K562 (cell line): Measurements from ENCODE around the gene CD4. TPM values are rescaled to one million over a fixed set of nuclear protein-coding genes. Genes with fewer than 3 reads are reported as not detected.

ENCODE experiments used
- ATAC-seq: fragments of 200-7000 bp; cut with Tn5 transposase; 3 replicates; pipeline ENCODE4 v1.9.1; 2020; ENCODE audit warnings: moderate library complexity
- BruUV-seq: library from RNA; stranded (reverse); fragments of 400-500 nt; replicated peaks from 2 replicates; lab custom pipeline; 2021; lab: Mats Ljungman, UMichigan
- CTCF ChIA-PET: fragments of 300-600 bp; formaldehyde crosslinking; extraction: SDS; loops from one replicate; lab custom pipeline; 2021; ENCODE audit warnings: low intra/inter-chr PET ratio; lab: Yijun Ruan, JAX
- POLR2A ChIA-PET: fragments of 300-600, 350-650 bp; sonication (Branson Sonifier 250); formaldehyde crosslinking; extraction: SDS; loops from one replicate; lab custom pipeline; 2021; ENCODE audit warnings: antibody characterized with exemption, inconsistent platforms; lab: Yijun Ruan, JAX
- DNase-seq, 4 experiments: peaks; one replicate each; pipeline versions ENCODE4 v3.0.0 to v3.0.0-alpha.2; 2011 to 2018; ENCODE audit warnings: low spot score in 3 of 4, mixed read lengths in 3 of 4; ENCODE audit errors: extremely low read depth in 1 of 4
- FAIRE-seq: peaks from 2 replicates; lab custom pipeline; 2011; peaks lifted over from hg19 to GRCh38; lab: Jason Lieb, UNC
- H2AFZ ChIP-seq: 2 replicates; pipeline ENCODE4 v1.6.0; 2011; ENCODE audit warnings: low read depth, low read length, control low read depth, inconsistent platforms
- H3K27ac ChIP-seq: fragments of 200-600 bp; 3 replicates; pipeline ENCODE4 v1.8.0; 2011; ENCODE audit warnings: low read depth, mild to moderate bottlenecking, control low read depth, inconsistent platforms, low read length, moderate library complexity, mixed read lengths; ENCODE audit errors: extremely low read depth
- H3K27me3 ChIP-seq, 2 experiments: fragments of 300-600 bp in 1 of 2; 2 replicates in 1 of 2; 3 replicates in 1 of 2; pipeline versions ENCODE4 v1.6.0 to v1.8.0; 2011; ENCODE audit warnings: inconsistent platforms in 2 of 2, low read length in 2 of 2, mild to moderate bottlenecking in 1 of 2, mixed read lengths in 1 of 2, moderate library complexity in 1 of 2; ENCODE audit not compliant: control insufficient read depth in 2 of 2, insufficient read depth in 2 of 2
- H3K36me3 ChIP-seq: fragments of 300-600 bp; 3 replicates; pipeline ENCODE4 v1.8.0; 2011; ENCODE audit warnings: mild to moderate bottlenecking, low read length, inconsistent platforms; ENCODE audit not compliant: control insufficient read depth, insufficient read depth
- H3K4me1 ChIP-seq, 2 experiments: fragments of 200-600 bp in 1 of 2; replicated peaks in 1 of 2; 2 replicates in 1 of 2; 3 replicates in 1 of 2; pipeline versions ENCODE4 v1.5.1 to v1.8.0; 2011; ENCODE audit warnings: inconsistent platforms in 2 of 2, low read length in 2 of 2, mild to moderate bottlenecking in 1 of 2, mixed read lengths in 1 of 2, moderate library complexity in 1 of 2; ENCODE audit not compliant: control insufficient read depth in 2 of 2, insufficient read depth in 2 of 2
- H3K4me2 ChIP-seq: 2 replicates; pipeline ENCODE4 v1.6.1; 2011; ENCODE audit warnings: low read length, control low read depth, inconsistent platforms, mixed read lengths; ENCODE audit not compliant: insufficient read depth
- H3K4me3 ChIP-seq: fragments of 200-600 bp; sonication (generic), shearing (Covaris generic); 2 replicates; pipeline ENCODE4 v1.5.1; 2016; ENCODE audit warnings: control low read depth, inconsistent platforms
- H3K79me2 ChIP-seq: fragments of 200-600 bp; 3 replicates; pipeline ENCODE4 v1.8.0; 2011; ENCODE audit warnings: low read length, inconsistent platforms; ENCODE audit not compliant: control insufficient read depth, insufficient read depth
- H3K9ac ChIP-seq, 2 experiments: 2 replicates each; pipeline versions ENCODE4 v1.6.0 to v1.6.1; 2011; ENCODE audit warnings: low read depth in 2 of 2, low read length in 2 of 2, control low read depth in 1 of 2, inconsistent platforms in 1 of 2, mild to moderate bottlenecking in 1 of 2, mixed read lengths in 1 of 2; ENCODE audit not compliant: insufficient read depth in 1 of 2
- H3K9me1 ChIP-seq: one replicate; pipeline ENCODE4 v1.6.0; 2011; ENCODE audit warnings: inconsistent platforms, mild to moderate bottlenecking, low read length, moderate library complexity; ENCODE audit not compliant: control insufficient read depth, insufficient read depth
- H3K9me3 ChIP-seq: replicated peaks from 2 replicates; pipeline ENCODE4 v1.5.1; 2011; ENCODE audit warnings: low read depth, low read length, inconsistent platforms; ENCODE audit not compliant: control insufficient read depth, insufficient read depth
- H4K20me1 ChIP-seq: replicated peaks from 2 replicates; pipeline ENCODE4 v1.6.1; 2011; ENCODE audit warnings: low read length, inconsistent platforms, mixed read lengths; ENCODE audit not compliant: control insufficient read depth, insufficient read depth
- CTCF ChIP-seq, 3 experiments: IDR thresholded peaks in 2 of 3; conservative IDR thresholded peaks in 1 of 3; 2 replicates each; pipeline ENCODE4 v1.5.1; 2011 to 2012; ENCODE audit warnings: low read length in 3 of 3, mild to moderate bottlenecking in 3 of 3, control low read depth in 2 of 3, improper control_type of control experiment in 1 of 3, inconsistent platforms in 1 of 3, low read depth in 1 of 3, mixed read lengths in 1 of 3, moderate library complexity in 1 of 3; ENCODE audit not compliant: insufficient read depth in 2 of 3
- IRF9 ChIP-seq: fragments of 450-650 bp; IDR thresholded peaks from 2 replicates; pipeline ENCODE4 v1.6.1; 2016; ENCODE audit warnings: missing biosample characterization, missing genetic modification characterization
- NEUROD1 ChIP-seq: fragments of 150-350 bp; IDR thresholded peaks from 2 replicates; pipeline ENCODE4 v1.6.1; 2014; ENCODE audit warnings: borderline replicate concordance, low read length, low read depth; ENCODE audit not compliant: partially characterized antibody
- SNRNP70 ChIP-seq: fragments of 200-400 bp; formaldehyde crosslinking; optimal IDR thresholded peaks from 2 replicates; pipeline ENCODE3; 2017; ENCODE audit warnings: low read depth, low read length
- TSC22D4 ChIP-seq: fragments of 450-650 bp; IDR thresholded peaks from 2 replicates; pipeline ENCODE4 v1.6.1; 2016; ENCODE audit warnings: missing genetic modification characterization, missing biosample characterization, control low read depth
- ZNF232 ChIP-seq: sonication (generic); formaldehyde crosslinking; IDR thresholded peaks from 2 replicates; pipeline ENCODE4 v1.8.0; 2022; ENCODE audit warnings: mild to moderate bottlenecking, missing genetic modification reagents
- ZNF282 ChIP-seq: sonication (generic); formaldehyde crosslinking; IDR thresholded peaks from 2 replicates; pipeline ENCODE4 v1.8.1; 2023; ENCODE audit warnings: missing genetic modification reagents
- WGBS: fragments of 100-300 bp; shearing (Covaris generic); methylation state at CpG from one replicate; pipeline ENCODE4 v1.1.6; 2016; ENCODE audit warnings: low coverage, mixed read lengths; ENCODE audit not compliant: insufficient coverage; ENCODE audit errors: missing lambda C conversion rate; 5-methylcytosine and 5-hydroxymethylcytosine counted together
- in situ Hi-C: fragments of 300-500 bp; cut with MboI; formaldehyde crosslinking; loops from 4 replicates; pipeline ENCODE4 v1.15.0; 2018; ENCODE audit warnings: inconsistent platforms, mixed read lengths
- intact Hi-C: fragments of 100-400 bp; cut with micrococcal nuclease; formaldehyde crosslinking; loops from 2 replicates; pipeline ENCODE4 v1.14.2; 2022
- polyA plus RNA-seq, 8 experiments: library from polyadenylated mRNA; depleted of rRNA in 4 of 8; stranded (reverse) in 5 of 8; unstranded in 3 of 8; fragments of >200 nt; fragmentation: Nextera tagmentation in 2 of 8; fragmentation: Illumina TruSeq in 1 of 8; extraction: Ambion mirVana in 2 of 8; extraction: Trizol in 1 of 8; gene quantifications; 2 replicates each; pipeline versions ENCODE4 v1.2.1 to v1.2.3, GENCODE V29; 2011 to 2014; ENCODE audit warnings: inconsistent platforms in 1 of 8, missing spikeins in 1 of 8
- total RNA-seq, 7 experiments: library from RNA; depleted of rRNA in 6 of 7; stranded (reverse); fragments of >200 nt in 6 of 7; fragmentation: Illumina TruSeq in 2 of 7; extraction: Trizol in 2 of 7; gene quantifications; 2 replicates each; pipeline versions ENCODE4 v1.2.1 to v1.2.3, GENCODE V29; 2011 to 2021; ENCODE audit warnings: low replicate concordance in 1 of 7
- TF ChIP-seq, protein P1 (sequence below): fragments of 450-650 bp; formaldehyde crosslinking; IDR thresholded peaks from 2 replicates; pipeline ENCODE4 v1.4.0; 2020; ENCODE audit warnings: mild to moderate bottlenecking, moderate library complexity

The CD4 gene
- total and polyA plus RNA-seq, 9 of the 15 experiments (the other 6 are each of a cell fraction or from before 2014, with no cell fraction given), result 0.06 to 0.27 (median 0.09) TPM; not detected in 5

- TF ChIP-seq IRF9 (tag), result no peak
- no peak for TF ChIP-seq ZNF232 (CRISPR knock-in tag)
Measured at GRCh38 chr12:6796576-6796975, 7.2 kb downstream of the CD4 start (continued).

DNA sequence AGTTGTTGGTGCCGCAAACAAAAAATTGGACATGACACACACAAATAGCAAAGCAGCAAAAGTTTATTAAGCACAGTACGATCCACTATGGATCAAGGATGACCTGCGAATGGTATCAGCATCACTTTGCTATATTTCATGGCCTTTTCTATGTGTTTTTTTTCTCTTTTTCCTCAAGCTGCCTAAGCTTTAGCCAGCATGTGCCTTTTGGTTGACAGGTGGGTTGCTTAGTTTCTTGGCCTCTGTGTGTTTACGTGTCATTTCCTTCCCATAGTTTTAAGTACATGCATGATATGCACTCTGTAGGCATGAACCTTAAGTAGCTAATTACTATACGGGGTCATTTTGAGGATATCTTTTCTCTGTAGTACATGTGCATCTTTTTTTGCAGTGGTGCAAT, 9.8 kb downstream of the CD4 start:
- ATAC-seq (no peak), DNase-seq (no peak), FAIRE-seq (no peak)
- Histone ChIP-seq H3K36me3 (no peaks in the 10 kb centered on the region), H3K4me3 (no peak overlapping the region), H3K27me3 (no peaks in the 10 kb centered on the region), H3K4me2 (no peak overlapping the region), H3K9me3 (no peaks in the 10 kb centered on the region), H4K20me1 (no peaks in the 10 kb centered on the region), H3K27ac (no peak overlapping the region), H3K9me1 (no peaks in the 10 kb centered on the region), H2AFZ (no peak overlapping the region), H3K9ac (no peak overlapping the region), H3K4me1 (no peaks in the 10 kb centered on the region; a peak in 1 of 5 replicates), H3K79me2 (no peaks in the 10 kb centered on the region)
- no TSS peak for BruUV-seq
- in situ Hi-C loops, result no loop called here
- intact Hi-C loops, result no loop called here
- ChIA-PET POLR2A (no interaction called here), CTCF (no interaction called here)
- WGBS, result 49% methylated on average over 5 of the region's 5 CpGs
- TF ChIP-seq, protein P1, sequence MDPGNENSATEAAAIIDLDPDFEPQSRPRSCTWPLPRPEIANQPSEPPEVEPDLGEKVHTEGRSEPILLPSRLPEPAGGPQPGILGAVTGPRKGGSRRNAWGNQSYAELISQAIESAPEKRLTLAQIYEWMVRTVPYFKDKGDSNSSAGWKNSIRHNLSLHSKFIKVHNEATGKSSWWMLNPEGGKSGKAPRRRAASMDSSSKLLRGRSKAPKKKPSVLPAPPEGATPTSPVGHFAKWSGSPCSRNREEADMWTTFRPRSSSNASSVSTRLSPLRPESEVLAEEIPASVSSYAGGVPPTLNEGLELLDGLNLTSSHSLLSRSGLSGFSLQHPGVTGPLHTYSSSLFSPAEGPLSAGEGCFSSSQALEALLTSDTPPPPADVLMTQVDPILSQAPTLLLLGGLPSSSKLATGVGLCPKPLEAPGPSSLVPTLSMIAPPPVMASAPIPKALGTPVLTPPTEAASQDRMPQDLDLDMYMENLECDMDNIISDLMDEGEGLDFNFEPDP (CRISPR knock-in tag), result no peak
- TF ChIP-seq SNRNP70 (no peak), CTCF (IDR thresholded peaks at IDR 0.05 in 2 of 3, conservative IDR thresholded peaks at IDR 0.05 in 1 of 3; ENCODE audit: insufficient read depth in 2 of 3, low read depth in 1 of 3, low read length in 3 of 3) (no peak), NEUROD1 (no peak), TSC22D4 (tag) (no peak), ZNF282 (CRISPR knock-in tag) (no peak)
